Neutrophil (primary cell): ENCODE results near the gene RALA.
"Not testable (repeated sequence)": the region's sequence is repeated elsewhere in the genome, so short reads cannot be mapped to it uniquely, and the experiment has no call there.

Experiments used
- H3K27ac ChIP-seq: fragments of 200-600 bp; sonication (generic); 2 replicates; pipeline ENCODE4 v1.5.1; 2016; ENCODE audit warnings: mild to moderate bottlenecking, moderate library complexity
- H3K27me3 ChIP-seq: fragments of 200-600 bp; sonication (generic); 2 replicates; pipeline ENCODE4 v1.6.0; 2016; ENCODE audit warnings: mild to moderate bottlenecking
- H3K36me3 ChIP-seq: fragments of 200-600 bp; sonication (generic); 2 replicates; pipeline ENCODE4 v1.5.1; 2017
- H3K4me1 ChIP-seq, 2 experiments: fragments of 200-600 bp in 1 of 2; sonication (generic) in 1 of 2; 1 replicate in 1 of 2; 2 replicates in 1 of 2; pipeline versions ENCODE4 v1.5.1 to v1.6.1; 2013 to 2016; ENCODE audit warnings: low read depth in 1 of 2, low read length in 1 of 2, mild to moderate bottlenecking in 1 of 2, moderate library complexity in 1 of 2; ENCODE audit not compliant: control insufficient read depth in 1 of 2, insufficient read depth in 1 of 2
- H3K4me3 ChIP-seq, 2 experiments: fragments of 200-600 bp in 1 of 2; sonication (generic) in 1 of 2; 1 replicate in 1 of 2; 2 replicates in 1 of 2; pipeline ENCODE4 v1.5.1; 2013 to 2016; ENCODE audit warnings: low read depth in 1 of 2, low read length in 1 of 2, mild to moderate bottlenecking in 1 of 2, moderate library complexity in 1 of 2
- H3K9me3 ChIP-seq: fragments of 200-600 bp; sonication (generic); 2 replicates; pipeline ENCODE4 v1.5.1; 2016
- TF ChIP-seq, protein P1 (sequence below): fragments of 200-600 bp; sonication (generic); IDR thresholded peaks from 2 replicates; pipeline ENCODE4 v1.5.1; 2016; ENCODE audit warnings: antibody characterized with exemption

The RALA gene

DNA sequence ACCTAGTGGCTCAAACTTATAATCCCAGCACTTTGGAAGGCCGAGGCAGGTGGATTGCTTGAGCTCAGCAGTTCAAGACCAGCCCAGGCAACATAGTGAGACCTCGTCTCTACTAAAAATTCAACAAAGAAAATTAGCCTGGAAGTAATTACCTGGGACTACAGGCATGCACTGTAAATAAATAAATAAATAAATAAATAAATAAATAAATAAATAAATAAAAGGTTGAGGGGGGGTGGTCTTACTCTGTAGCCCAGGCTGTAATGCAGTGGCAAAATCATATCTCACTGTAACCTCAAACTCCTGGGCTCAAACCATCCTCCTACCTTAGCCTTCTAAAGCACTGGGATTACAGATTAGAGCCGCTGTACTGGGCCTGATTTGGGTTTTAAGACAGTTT is 50.5 kb downstream of the RALA start:
- Histone ChIP-seq H3K4me1 (no peaks in the 10 kb centered on the region), H3K27ac (no peak overlapping the region), H3K4me3 (no peak overlapping the region), H3K27me3 (no peaks in the 10 kb centered on the region), H3K36me3 (no peaks in the 10 kb centered on the region), H3K9me3 (no peaks in the 10 kb centered on the region)
- TF ChIP-seq, protein P1, sequence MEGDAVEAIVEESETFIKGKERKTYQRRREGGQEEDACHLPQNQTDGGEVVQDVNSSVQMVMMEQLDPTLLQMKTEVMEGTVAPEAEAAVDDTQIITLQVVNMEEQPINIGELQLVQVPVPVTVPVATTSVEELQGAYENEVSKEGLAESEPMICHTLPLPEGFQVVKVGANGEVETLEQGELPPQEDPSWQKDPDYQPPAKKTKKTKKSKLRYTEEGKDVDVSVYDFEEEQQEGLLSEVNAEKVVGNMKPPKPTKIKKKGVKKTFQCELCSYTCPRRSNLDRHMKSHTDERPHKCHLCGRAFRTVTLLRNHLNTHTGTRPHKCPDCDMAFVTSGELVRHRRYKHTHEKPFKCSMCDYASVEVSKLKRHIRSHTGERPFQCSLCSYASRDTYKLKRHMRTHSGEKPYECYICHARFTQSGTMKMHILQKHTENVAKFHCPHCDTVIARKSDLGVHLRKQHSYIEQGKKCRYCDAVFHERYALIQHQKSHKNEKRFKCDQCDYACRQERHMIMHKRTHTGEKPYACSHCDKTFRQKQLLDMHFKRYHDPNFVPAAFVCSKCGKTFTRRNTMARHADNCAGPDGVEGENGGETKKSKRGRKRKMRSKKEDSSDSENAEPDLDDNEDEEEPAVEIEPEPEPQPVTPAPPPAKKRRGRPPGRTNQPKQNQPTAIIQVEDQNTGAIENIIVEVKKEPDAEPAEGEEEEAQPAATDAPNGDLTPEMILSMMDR = no peak

DNA sequence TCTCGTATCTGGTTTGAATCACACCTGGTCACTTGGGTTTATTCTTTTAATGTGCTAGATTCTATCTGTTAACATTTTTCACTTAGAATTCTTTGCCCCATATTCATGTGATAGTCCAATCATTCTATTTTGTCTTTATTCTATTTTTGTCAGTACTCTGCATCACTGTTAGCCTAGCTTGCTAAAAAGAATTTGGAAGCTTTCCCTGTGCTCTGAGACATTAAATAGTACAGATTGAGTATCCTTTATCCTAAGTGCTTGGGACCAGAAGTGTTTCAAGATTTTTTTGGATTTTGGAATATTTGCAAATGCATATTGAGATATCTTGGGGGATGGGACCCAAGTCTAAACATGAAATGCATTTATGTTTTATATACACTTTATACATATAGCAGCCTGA is 51.0 kb downstream of the RALA start:
- Histone ChIP-seq H3K9me3 (no peaks in the 10 kb centered on the region), H3K27me3 (no peaks in the 10 kb centered on the region), H3K4me1 (no peaks in the 10 kb centered on the region), H3K27ac (no peak overlapping the region), H3K36me3 (no peaks in the 10 kb centered on the region), H3K4me3 (no peak overlapping the region)
- TF ChIP-seq, protein P1 = no peak

DNA sequence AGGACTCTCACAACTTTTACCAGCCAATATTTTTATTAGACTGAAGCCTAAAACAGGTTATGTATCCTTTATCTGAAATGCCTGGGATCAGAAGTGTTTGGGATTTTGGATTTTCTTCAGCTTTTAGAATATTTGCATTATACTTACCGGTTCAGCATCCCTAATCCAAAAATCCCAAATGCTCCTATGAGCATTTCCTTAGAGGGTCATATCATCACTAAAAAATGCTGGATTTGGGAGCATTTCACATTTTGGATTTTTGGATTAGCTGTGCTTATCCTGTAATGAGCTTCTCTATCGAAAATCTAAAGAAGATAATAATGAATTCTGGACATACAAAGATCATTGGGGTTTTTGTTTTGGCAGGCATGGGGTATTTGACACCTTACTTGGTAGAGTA is 53.0 kb downstream of the RALA start:
- Histone ChIP-seq H3K27ac (no peak overlapping the region), H3K36me3 (no peaks in the 10 kb centered on the region), H3K4me3 (no peak overlapping the region), H3K4me1 (no peaks in the 10 kb centered on the region), H3K9me3 (no peaks in the 10 kb centered on the region), H3K27me3 (no peaks in the 10 kb centered on the region)
- TF ChIP-seq, protein P1 = no peak

DNA sequence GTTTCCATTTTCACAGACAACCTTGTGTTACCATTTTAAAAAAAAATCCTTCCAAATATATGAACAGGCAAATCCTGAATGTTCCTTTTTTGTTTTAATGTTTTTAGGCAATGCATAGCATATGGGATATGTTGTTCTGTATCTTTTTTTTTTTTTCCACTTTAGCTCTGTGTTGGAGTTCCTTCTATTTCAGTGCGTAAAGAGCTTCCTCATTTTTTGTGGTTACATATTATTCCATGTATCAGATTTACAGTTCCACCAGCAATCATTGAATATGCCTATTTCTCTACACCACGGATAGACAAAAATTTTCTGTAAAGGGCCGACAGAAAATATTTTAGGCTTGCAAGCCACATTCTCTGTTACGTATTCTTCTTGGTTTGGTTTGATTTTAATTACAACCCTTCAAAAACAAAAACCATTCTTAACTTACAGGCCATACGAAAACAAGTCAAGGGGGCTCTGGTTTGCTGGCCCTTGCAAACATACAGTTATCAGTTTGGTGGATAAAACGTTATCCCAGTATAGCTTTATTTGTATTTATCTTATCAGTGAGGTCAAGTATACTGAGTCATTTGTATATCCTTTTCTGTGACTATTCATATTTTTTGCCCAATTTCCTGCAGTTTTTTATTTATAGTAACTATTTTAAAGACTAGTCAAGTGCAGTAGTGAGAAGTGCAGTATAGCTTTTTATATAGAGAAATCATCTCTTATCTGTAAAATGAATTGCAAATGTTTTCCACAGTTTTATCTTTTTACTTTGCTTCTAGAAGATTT is 55.7 kb downstream of the RALA start:
- H3K9me3 ChIP-seq = no peaks in the 10 kb centered on the region
- no peak overlapping the region for H3K4me3 ChIP-seq
- no peaks in the 10 kb centered on the region for H3K36me3 ChIP-seq
- H3K4me1 ChIP-seq = no peaks in the 10 kb centered on the region
- no peak overlapping the region for H3K27ac ChIP-seq
- TF ChIP-seq, protein P1 = no peak
- H3K27me3 ChIP-seq = no peaks in the 10 kb centered on the region

DNA sequence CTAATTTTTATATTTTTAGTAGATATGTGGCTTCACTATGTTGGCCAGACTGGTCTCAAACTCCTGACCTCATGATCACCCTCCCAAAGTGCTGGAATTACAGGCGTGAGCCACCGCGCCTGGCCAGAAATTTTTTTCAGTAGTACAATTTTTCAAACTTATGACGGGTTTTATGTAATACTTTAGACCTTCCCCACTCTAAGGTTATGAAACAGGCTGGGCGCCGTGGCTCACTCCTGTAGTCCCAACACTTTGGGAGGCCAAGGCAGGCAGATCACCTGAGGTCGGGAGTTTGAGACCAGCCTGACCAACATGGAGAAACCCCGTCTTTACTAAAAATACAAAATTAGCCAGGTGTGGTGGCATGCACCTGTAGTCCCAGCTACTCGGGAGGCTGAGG is 56.5 kb downstream of the RALA start:
- H3K27ac ChIP-seq, H3K4me3 ChIP-seq, H3K27me3 ChIP-seq, H3K9me3 ChIP-seq, H3K4me1 ChIP-seq, H3K36me3 ChIP-seq: not testable (repeated sequence)

DNA sequence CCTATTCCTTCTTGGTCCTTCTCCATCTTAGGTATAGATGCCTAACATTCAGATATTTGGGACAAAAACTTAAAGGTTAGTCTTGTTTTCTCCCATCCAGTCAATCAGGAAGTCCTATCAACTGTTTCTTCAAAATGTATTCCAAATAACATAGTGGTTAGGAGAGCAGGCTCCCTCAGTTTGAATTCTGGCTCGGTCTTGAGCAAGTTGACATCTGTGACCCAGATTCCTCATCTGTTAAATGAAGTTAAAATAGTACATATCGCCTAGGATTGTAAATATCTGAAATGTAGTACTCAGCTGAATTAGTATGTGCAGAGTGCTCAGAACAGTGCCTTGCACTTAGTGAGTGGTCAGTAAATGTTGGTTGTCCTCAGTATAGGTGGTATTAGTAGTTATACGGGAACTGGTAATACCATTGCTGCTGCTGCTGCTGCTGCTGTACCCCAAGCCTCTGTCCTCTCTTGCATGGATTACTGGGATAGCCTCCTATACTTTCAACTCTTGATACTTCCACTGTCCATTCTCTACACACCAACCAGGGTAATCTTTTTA is 58.6 kb downstream of the RALA start:
- no peaks in the 10 kb centered on the region for H3K4me1 ChIP-seq
- TF ChIP-seq, protein P1 = no peak
- H3K27me3 ChIP-seq = no peaks in the 10 kb centered on the region
- H3K36me3 ChIP-seq = no peaks in the 10 kb centered on the region
- H3K27ac ChIP-seq = no peak overlapping the region
- H3K9me3 ChIP-seq = no peaks in the 10 kb centered on the region
- H3K4me3 ChIP-seq = no peak overlapping the region
